ENCODE results near the gene DNAJC5. TPM values are rescaled to one million over a fixed set of nuclear protein-coding genes. Genes with fewer than 3 reads are reported as not detected.
A peak's percentile ranks its signal among the peaks of the same experiment; 100 is the strongest.
"Not testable (repeated sequence)": the region's sequence is repeated elsewhere in the genome, so short reads cannot be mapped to it uniquely, and the experiment has no call there.

The DNAJC5 gene
- total RNA-seq, 1 donor: 26.0 TPM

GRCh38 chr20:63974402-63975200 lies 79.7 kb downstream of the DNAJC5 start:
- no peaks in the 10 kb centered on the region for H3K27me3 ChIP-seq (ENCODE audit: insufficient read depth, low read length)
- H3K4me1 ChIP-seq (ENCODE audit: insufficient read depth, low read length): peaks cover 32% of the 10 kb centered on the region
- H3K9me3 ChIP-seq (ENCODE audit: low read depth, low read length): no peaks in the 10 kb centered on the region
- no peak overlapping the region for H3K4me3 ChIP-seq (ENCODE audit: low read length)

- not testable (repeated sequence) for H3K9me3 ChIP-seq (ENCODE audit: low read depth, low read length); H3K4me3 ChIP-seq (ENCODE audit: low read length); H3K27me3 ChIP-seq (ENCODE audit: insufficient read depth, low read length)
- peaks cover 41% of the 10 kb centered on the region for H3K4me1 ChIP-seq (ENCODE audit: insufficient read depth, low read length)
These were observed 81.6 kb downstream of the DNAJC5 start for GRCh38 chr20:63976511-63976910.

GRCh38 chr20:63976980-63977738 lies 82.2 kb downstream of the DNAJC5 start:
- Histone ChIP-seq H3K27me3 (ENCODE audit: insufficient read depth, low read length) (no peaks in the 10 kb centered on the region), H3K4me1 (ENCODE audit: insufficient read depth, low read length) (peaks cover 47% of the 10 kb centered on the region), H3K4me3 (ENCODE audit: low read length) (no peak overlapping the region), H3K9me3 (ENCODE audit: low read depth, low read length) (no peaks in the 10 kb centered on the region)

GRCh38 chr20:63977739-63978276 lies 82.9 kb downstream of the DNAJC5 start:
- Histone ChIP-seq H3K9me3 (ENCODE audit: low read depth, low read length) (no peaks in the 10 kb centered on the region), H3K4me1 (ENCODE audit: insufficient read depth, low read length) (peaks cover 54% of the 10 kb centered on the region), H3K27me3 (ENCODE audit: insufficient read depth, low read length) (no peaks in the 10 kb centered on the region), H3K4me3 (ENCODE audit: low read length) (no peak overlapping the region)

- no peaks in the 10 kb centered on the region for H3K9me3 ChIP-seq (ENCODE audit: low read depth, low read length)
- no peaks in the 10 kb centered on the region for H3K27me3 ChIP-seq (ENCODE audit: insufficient read depth, low read length)
- peaks cover 56% of the 10 kb centered on the region for H3K4me1 ChIP-seq (ENCODE audit: insufficient read depth, low read length)
- H3K4me3 ChIP-seq (ENCODE audit: low read length): peak overlapping the region; percentile 37
These were observed 83.6 kb downstream of the DNAJC5 start for GRCh38 chr20:63978319-63979228.

GRCh38 chr20:63979229-63979556 lies 84.3 kb downstream of the DNAJC5 start:
- Histone ChIP-seq H3K9me3 (ENCODE audit: low read depth, low read length) (no peaks in the 10 kb centered on the region), H3K4me1 (ENCODE audit: insufficient read depth, low read length) (peaks cover 50% of the 10 kb centered on the region), H3K27me3 (ENCODE audit: insufficient read depth, low read length) (no peaks in the 10 kb centered on the region), H3K4me3 (ENCODE audit: low read length) (peak overlapping the region; percentile 37)

- Histone ChIP-seq H3K9me3 (ENCODE audit: low read depth, low read length) (no peaks in the 10 kb centered on the region), H3K4me3 (ENCODE audit: low read length) (peak within 1 kb of the TSS; percentile 37), H3K4me1 (ENCODE audit: insufficient read depth, low read length) (peaks cover 48% of the 10 kb centered on the region), H3K27me3 (ENCODE audit: insufficient read depth, low read length) (no peaks in the 10 kb centered on the region)
These were observed 84.8 kb downstream of the DNAJC5 start, which contains the start of gene SAMD10 for GRCh38 chr20:63979557-63980316. Gene SAMD10, minus strand, starts transcription at chr20:63979642. Its CDS starts 175 bp downstream, at chr20:63979467.

- no peaks in the 10 kb centered on the region for H3K9me3 ChIP-seq (ENCODE audit: low read depth, low read length)
- H3K4me3 ChIP-seq (ENCODE audit: low read length): no peak overlapping the region
- peaks cover 48% of the 10 kb centered on the region for H3K4me1 ChIP-seq (ENCODE audit: insufficient read depth, low read length)
These were observed 85.4 kb downstream of the DNAJC5 start for GRCh38 chr20:63980317-63980805.

GRCh38 chr20:63980806-63981728 lies 86.1 kb downstream of the DNAJC5 start, which contains the start of gene PRPF6:
Gene PRPF6, plus strand, starts transcription at chr20:63981132. Its CDS starts 114 bp downstream, at chr20:63981246.
- peaks cover 48% of the 10 kb centered on the region for H3K4me1 ChIP-seq (ENCODE audit: insufficient read depth, low read length)
- H3K4me3 ChIP-seq (ENCODE audit: low read length): peak within 1 kb of the TSS; percentile 71
- no peaks in the 10 kb centered on the region for H3K27me3 ChIP-seq (ENCODE audit: insufficient read depth, low read length)

More at GRCh38 chr20:63980317-63980805, 85.4 kb downstream of the DNAJC5 start:
- H3K27me3 ChIP-seq (ENCODE audit: insufficient read depth, low read length): no peaks in the 10 kb centered on the region

GRCh38 chr20:63982937-63983336 lies 88.0 kb downstream of the DNAJC5 start:
- Histone ChIP-seq H3K4me3 (ENCODE audit: low read length) (no peak overlapping the region), H3K9me3 (ENCODE audit: low read depth, low read length) (no peaks in the 10 kb centered on the region), H3K4me1 (ENCODE audit: insufficient read depth, low read length) (peaks cover 39% of the 10 kb centered on the region), H3K27me3 (ENCODE audit: insufficient read depth, low read length) (no peaks in the 10 kb centered on the region)

More at GRCh38 chr20:63980806-63981728, 86.1 kb downstream of the DNAJC5 start, which contains the start of gene PRPF6:
- H3K9me3 ChIP-seq (ENCODE audit: low read depth, low read length): no peaks in the 10 kb centered on the region

All from mononuclear cell (primary cell).